Neural cell (in vitro differentiated cells): ENCODE data around the gene TPPP.
"Not testable (repeated sequence)": the region's sequence is repeated elsewhere in the genome, so short reads cannot be mapped to it uniquely, and the experiment has no call there.

Source experiments
- CTCF ChIP-seq: fragments of 450-650 bp; IDR thresholded peaks from 2 replicates; pipeline ENCODE4 v1.5.1; 2014; ENCODE audit warnings: antibody characterized with exemption, mild to moderate bottlenecking, moderate library complexity; ENCODE audit not compliant: poor library complexity, severe bottlenecking
- EP300 ChIP-seq: fragments of 450-650 bp; conservative IDR thresholded peaks from 2 replicates; pipeline ENCODE4 v1.6.1; 2014; ENCODE audit warnings: antibody characterized with exemption, mild to moderate bottlenecking, moderate library complexity; ENCODE audit not compliant: poor library complexity, severe bottlenecking
- EZH2 ChIP-seq: fragments of 200-600, 300-800 bp; shearing (Covaris generic), sonication (generic); IDR thresholded peaks from 2 replicates; pipeline ENCODE4 v1.6.1; 2014; ENCODE audit warnings: antibody characterized with exemption, low read length, borderline replicate concordance, mild to moderate bottlenecking; ENCODE audit not compliant: insufficient read depth, poor library complexity, severe bottlenecking
- MXI1 ChIP-seq: fragments of 450-650 bp; conservative IDR thresholded peaks from 2 replicates; pipeline ENCODE4 v1.6.1; 2014; ENCODE audit warnings: antibody characterized with exemption, mild to moderate bottlenecking; ENCODE audit not compliant: poor library complexity, severe bottlenecking
- POLR2AphosphoS5 ChIP-seq: IDR thresholded peaks from 2 replicates; pipeline ENCODE4 v1.6.1; 2012
- RAD21 ChIP-seq: fragments of 450-650 bp; conservative IDR thresholded peaks from 2 replicates; pipeline ENCODE4 v1.6.1; 2014; ENCODE audit warnings: antibody characterized with exemption, mild to moderate bottlenecking, moderate library complexity
- REST ChIP-seq: IDR thresholded peaks from 2 replicates; pipeline ENCODE4 v1.6.1; 2012; ENCODE audit warnings: borderline replicate concordance
- SMC3 ChIP-seq: fragments of 450-650 bp; conservative IDR thresholded peaks from 2 replicates; pipeline ENCODE4 v1.6.1; 2014; ENCODE audit warnings: antibody characterized with exemption, mild to moderate bottlenecking, moderate library complexity; ENCODE audit not compliant: poor library complexity

GRCh38 chr5:692529-693041 lies 567 bp downstream of the TPPP start:
- TF ChIP-seq REST, RAD21, CTCF, SMC3, POLR2AphosphoS5, EZH2, EP300, MXI1: not testable (repeated sequence)
